Astrocyte (in vitro differentiated cells and primary cell): ENCODE data around the gene DIP2C. TPM values are rescaled to one million over a fixed set of nuclear protein-coding genes. Genes with fewer than 3 reads are reported as not detected.

Source experiments
- DNase-seq: peaks from one replicate; pipeline ENCODE4 v3.0.0-alpha.2; 2010; ENCODE audit warnings: low read depth
- FAIRE-seq: peaks from 2 replicates; lab custom pipeline; 2011; peaks lifted over from hg19 to GRCh38; lab: Jason Lieb, UNC
- H2AFZ ChIP-seq: 2 replicates; pipeline ENCODE4 v1.6.0; 2012; ENCODE audit warnings: low read depth, low read length, inconsistent platforms
- H3K27ac ChIP-seq: 2 replicates; pipeline ENCODE4 v1.5.1; 2011; ENCODE audit warnings: low read depth, low read length, inconsistent platforms
- H3K27me3 ChIP-seq: 2 replicates; pipeline ENCODE4 v1.6.0; 2011; ENCODE audit warnings: low read length, inconsistent platforms; ENCODE audit not compliant: insufficient read depth
- H3K36me3 ChIP-seq: 2 replicates; pipeline ENCODE4 v1.5.1; 2011; ENCODE audit warnings: low read length, inconsistent platforms; ENCODE audit not compliant: insufficient read depth
- H3K4me1 ChIP-seq: 2 replicates; pipeline ENCODE4 v1.5.1; 2011; ENCODE audit warnings: low read length, inconsistent platforms; ENCODE audit not compliant: insufficient read depth
- H3K4me2 ChIP-seq: 2 replicates; pipeline ENCODE4 v1.6.0; 2012; ENCODE audit warnings: low read length, inconsistent platforms
- H3K4me3 ChIP-seq: 2 replicates; pipeline ENCODE4 v1.5.1; 2011; ENCODE audit warnings: low read depth, mild to moderate bottlenecking, low read length, inconsistent platforms; ENCODE audit not compliant: insufficient read depth
- H3K79me2 ChIP-seq: 2 replicates; pipeline ENCODE4 v1.6.0; 2012; ENCODE audit warnings: mild to moderate bottlenecking, low read length, inconsistent platforms; ENCODE audit not compliant: insufficient read depth
- H3K9ac ChIP-seq: 2 replicates; pipeline ENCODE4 v1.6.0; 2012; ENCODE audit warnings: mild to moderate bottlenecking, low read length, inconsistent platforms
- H3K9me3 ChIP-seq: 2 replicates; pipeline ENCODE4 v1.5.1; 2012; ENCODE audit warnings: low read depth, mild to moderate bottlenecking, low read length, inconsistent platforms; ENCODE audit not compliant: insufficient read depth
- H4K20me1 ChIP-seq: 2 replicates; pipeline ENCODE4 v1.6.0; 2012; ENCODE audit warnings: low read length, inconsistent platforms; ENCODE audit not compliant: insufficient read depth
- H3K27ac Mint-ChIP-seq: one replicate; pipeline ENCODE4 v1.8.0; 2021; ENCODE audit warnings: mild to moderate bottlenecking, mixed read lengths; ENCODE audit not compliant: unreplicated experiment
- H3K27me3 Mint-ChIP-seq: one replicate; pipeline ENCODE4 v1.8.0; 2021; ENCODE audit warnings: low read depth, mixed read lengths; ENCODE audit not compliant: unreplicated experiment
- H3K36me3 Mint-ChIP-seq: one replicate; pipeline ENCODE4 v1.8.0; 2021; ENCODE audit warnings: low read depth, mixed read lengths; ENCODE audit not compliant: unreplicated experiment
- H3K4me1 Mint-ChIP-seq: one replicate; pipeline ENCODE4 v1.8.0; 2021; ENCODE audit warnings: low read depth, mixed read lengths; ENCODE audit not compliant: unreplicated experiment
- H3K4me3 Mint-ChIP-seq: one replicate; pipeline ENCODE4 v1.8.0; 2021; ENCODE audit warnings: mild to moderate bottlenecking, moderate library complexity, mixed read lengths; ENCODE audit not compliant: unreplicated experiment
- H3K9me3 Mint-ChIP-seq: one replicate; pipeline ENCODE4 v1.8.0; 2021; ENCODE audit warnings: mild to moderate bottlenecking, mixed read lengths; ENCODE audit not compliant: unreplicated experiment
- CTCF ChIP-seq: IDR thresholded peaks from 2 replicates; pipeline ENCODE4 v1.5.1; 2011; ENCODE audit warnings: low read depth, mild to moderate bottlenecking, inconsistent platforms, low read length, moderate library complexity; ENCODE audit not compliant: insufficient read depth
- EZH2 ChIP-seq: IDR thresholded peaks from 2 replicates; pipeline ENCODE4 v1.6.1; 2012; ENCODE audit warnings: mild to moderate bottlenecking, low read length, inconsistent platforms; ENCODE audit not compliant: insufficient read depth
- total RNA-seq: library from RNA; stranded (reverse); gene quantifications from 2 replicates; pipeline ENCODE4 v1.2.1, GENCODE V29; 2021

Gene DIP2C
- total RNA-seq, 1 donor from 2014 or later: 27.3 TPM

GRCh38 chr10:436911-437665 lies 252.4 kb downstream of the DIP2C start:
- Histone ChIP-seq H3K27ac (no peak overlapping the region), H3K4me2 (no peak overlapping the region), H3K4me3 (no peak overlapping the region), H3K9me3 (no peaks in the 10 kb centered on the region), H3K9ac (no peak overlapping the region), H2AFZ (no peak overlapping the region), H3K27me3 (no peaks in the 10 kb centered on the region), H4K20me1 (peaks cover 12% of the 10 kb centered on the region), H3K4me1 (no peaks in the 10 kb centered on the region), H3K36me3 (no peaks in the 10 kb centered on the region), H3K79me2 (no peaks in the 10 kb centered on the region)
- DNase-seq (no peak), FAIRE-seq (no peak)
- Mint-ChIP-seq H3K27me3 (no peaks in the 10 kb centered on the region), H3K9me3 (no peaks in the 10 kb centered on the region), H3K4me3 (no peak overlapping the region), H3K4me1 (peaks cover 3% of the 10 kb centered on the region), H3K27ac (no peak overlapping the region), H3K36me3 (peaks cover 41% of the 10 kb centered on the region)
- no peak for TF ChIP-seq CTCF
- no peak for TF ChIP-seq EZH2

DNA sequence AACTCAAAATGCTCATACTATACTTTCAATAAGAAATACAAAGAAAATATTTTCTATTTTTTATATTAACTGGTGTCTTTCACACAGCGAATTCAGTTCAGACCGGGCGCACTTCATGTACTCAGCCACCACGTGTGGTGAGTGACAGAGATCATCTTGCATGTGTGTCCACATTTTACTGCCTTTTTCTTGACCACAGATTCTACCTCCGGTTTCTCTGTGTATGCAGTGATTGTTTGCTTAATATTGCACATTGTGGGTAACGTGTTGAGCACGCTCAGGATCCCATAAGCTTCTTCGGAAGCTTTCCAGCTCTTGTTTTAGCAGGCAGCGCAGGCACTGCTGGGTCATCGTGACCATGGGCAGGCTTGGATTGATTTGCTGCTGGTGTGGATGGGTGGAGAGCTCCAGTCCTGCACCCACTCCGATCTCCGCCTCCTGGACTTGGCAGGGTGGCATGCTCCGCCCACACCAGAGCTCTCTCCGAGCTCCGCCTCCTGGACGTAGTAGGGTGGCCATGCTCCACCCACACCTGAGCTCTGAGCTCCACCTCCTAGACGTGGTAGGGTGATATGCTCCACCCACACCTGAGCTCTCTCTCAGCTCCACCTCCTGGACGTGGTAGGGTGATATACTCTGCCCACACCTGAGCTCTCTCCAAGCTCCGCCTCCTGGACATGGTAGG lies 253.3 kb downstream of the DIP2C start:
- no peak for DNase-seq
- H3K9me3 ChIP-seq: no peaks in the 10 kb centered on the region
- FAIRE-seq: no peak

More for the DNA sequence above, 253.3 kb downstream of the DIP2C start:
- no peak overlapping the region for H3K9ac ChIP-seq
- H3K4me1 ChIP-seq: no peaks in the 10 kb centered on the region
- H3K79me2 ChIP-seq: no peaks in the 10 kb centered on the region
- Mint-ChIP-seq H3K27ac (no peak overlapping the region), H3K36me3 (peaks cover 42% of the 10 kb centered on the region), H3K9me3 (peaks cover 3% of the 10 kb centered on the region), H3K4me1 (peaks cover 3% of the 10 kb centered on the region), H3K27me3 (no peaks in the 10 kb centered on the region), H3K4me3 (no peak overlapping the region)
- no peak overlapping the region for H2AFZ ChIP-seq
- no peak overlapping the region for H3K27ac ChIP-seq
- H3K4me3 ChIP-seq: no peak overlapping the region
- TF ChIP-seq EZH2: no peak
- no peak for TF ChIP-seq CTCF
- no peak overlapping the region for H3K4me2 ChIP-seq
- no peaks in the 10 kb centered on the region for H3K36me3 ChIP-seq
- H3K27me3 ChIP-seq: no peaks in the 10 kb centered on the region
- H4K20me1 ChIP-seq: peaks cover 12% of the 10 kb centered on the region
